HEK293 (cell line): ENCODE data around the gene ELF1.

Experiments
- CTCF ChIA-PET: fragments of 350-600 bp; formaldehyde crosslinking; extraction: SDS; loops from one replicate; lab custom pipeline; 2021; ENCODE audit warnings: antibody characterized with exemption; lab: Yijun Ruan, JAX
- POLR2A ChIA-PET: fragments of 300-600 bp; formaldehyde crosslinking; extraction: SDS; loops from one replicate; lab custom pipeline; 2020; ENCODE audit warnings: antibody characterized with exemption, inconsistent platforms; lab: Yijun Ruan, JAX
- H3K27ac ChIP-seq: fragments of 200-500 bp; sonication (Bioruptor generic); 2 replicates; pipeline ENCODE4 v1.5.1; 2014; ENCODE audit warnings: low read depth, low read length, control low read depth, inconsistent platforms; ENCODE audit errors: extremely low read depth
- H3K36me3 ChIP-seq, 2 experiments: fragments of 200-500 bp in 1 of 2; sonication (Bioruptor generic) in 1 of 2; 1 replicate in 1 of 2; 2 replicates in 1 of 2; pipeline ENCODE4 v1.5.1; 2014 to 2017; ENCODE audit warnings: inconsistent platforms in 2 of 2, low read length in 2 of 2; ENCODE audit not compliant: control insufficient read depth in 2 of 2, insufficient read depth in 1 of 2
- H3K4me1 ChIP-seq: fragments of 200-500 bp; sonication (Bioruptor generic); 2 replicates; pipeline ENCODE4 v1.5.1; 2014; ENCODE audit warnings: mild to moderate bottlenecking, low read length, inconsistent platforms; ENCODE audit not compliant: control insufficient read depth, insufficient read depth
- H3K4me3 ChIP-seq: 2 replicates; pipeline ENCODE4 v1.5.1; 2011; ENCODE audit warnings: low read depth, mild to moderate bottlenecking, control low read depth, low read length, moderate library complexity
- H3K9me3 ChIP-seq: fragments of 200-500 bp; sonication (Bioruptor generic); 2 replicates; pipeline ENCODE4 v1.5.1; 2014; ENCODE audit warnings: low read depth, low read length, inconsistent platforms; ENCODE audit not compliant: control insufficient read depth, insufficient read depth
- HOXD13 ChIP-seq: sonication (generic); formaldehyde crosslinking; IDR thresholded peaks from 2 replicates; pipeline ENCODE4 v1.8.0; 2022; ENCODE audit warnings: missing genetic modification reagents, borderline replicate concordance
- SP2 ChIP-seq: fragments of 450-650 bp; formaldehyde crosslinking; IDR thresholded peaks from 2 replicates; pipeline ENCODE4 v1.5.1; 2016; ENCODE audit warnings: missing biosample characterization, missing genetic modification characterization
- YY1 ChIP-seq: fragments of 450-650 bp; formaldehyde crosslinking; IDR thresholded peaks from 2 replicates; pipeline ENCODE4 v1.5.1; 2018; ENCODE audit warnings: missing biosample characterization, missing genetic modification characterization
- ZNF132 ChIP-seq: fragments of 450-650 bp; formaldehyde crosslinking; IDR thresholded peaks from 2 replicates; pipeline ENCODE4 v1.5.1; 2017; ENCODE audit warnings: missing biosample characterization, missing genetic modification characterization, borderline replicate concordance
- ZNF23 ChIP-seq: fragments of 450-650 bp; formaldehyde crosslinking; IDR thresholded peaks from 2 replicates; pipeline ENCODE4 v1.5.1; 2016; ENCODE audit warnings: missing biosample characterization, missing genetic modification characterization, borderline replicate concordance
- ZNF391 ChIP-seq: fragments of 450-650 bp; formaldehyde crosslinking; IDR thresholded peaks from 2 replicates; pipeline ENCODE4 v1.5.1; 2016; ENCODE audit warnings: low read depth, missing biosample characterization, missing genetic modification characterization, borderline replicate concordance
- ZNF473 ChIP-seq: fragments of 450-650 bp; formaldehyde crosslinking; IDR thresholded peaks from 2 replicates; pipeline ENCODE4 v1.5.1; 2017; ENCODE audit warnings: missing biosample characterization, missing genetic modification characterization
- ZNF596 ChIP-seq: fragments of 450-650 bp; IDR thresholded peaks from 2 replicates; pipeline ENCODE4 v1.5.0; 2018; ENCODE audit warnings: missing biosample characterization, mild to moderate bottlenecking, missing genetic modification characterization, moderate library complexity
- ZNF624 ChIP-seq: fragments of 450-650 bp; formaldehyde crosslinking; IDR thresholded peaks from 2 replicates; pipeline ENCODE4 v1.5.1; 2017; ENCODE audit warnings: missing biosample characterization, missing genetic modification characterization
- ZNF626 ChIP-seq: fragments of 450-650 bp; sonication (Bioruptor Pico); formaldehyde crosslinking; IDR thresholded peaks from 2 replicates; pipeline ENCODE4 v1.5.1; 2018; ENCODE audit warnings: missing biosample characterization, missing genetic modification characterization, inconsistent platforms
- ZNF660 ChIP-seq: fragments of 450-650 bp; IDR thresholded peaks from 2 replicates; pipeline ENCODE4 v1.5.1; 2018; ENCODE audit warnings: missing biosample characterization, mild to moderate bottlenecking, missing genetic modification characterization
- TF ChIP-seq, protein P1 (sequence below): fragments of 450-650 bp; formaldehyde crosslinking; IDR thresholded peaks from 2 replicates; pipeline ENCODE4 v1.5.1; 2017; ENCODE audit warnings: missing biosample characterization, mild to moderate bottlenecking, missing genetic modification characterization, moderate library complexity
- TF ChIP-seq, protein P2 (sequence below): fragments of 450-650 bp; formaldehyde crosslinking; IDR thresholded peaks from 2 replicates; pipeline ENCODE4 v1.5.1; 2016; ENCODE audit warnings: missing biosample characterization, missing genetic modification characterization
- TF ChIP-seq, protein P3 (sequence below): fragments of 450-650 bp; formaldehyde crosslinking; IDR thresholded peaks from 2 replicates; pipeline ENCODE4; 2016; ENCODE audit warnings: missing biosample characterization, missing genetic modification characterization
- TF ChIP-seq, protein P4 (sequence below): fragments of 450-650 bp; formaldehyde crosslinking; IDR thresholded peaks from 2 replicates; pipeline ENCODE4 v1.5.1; 2016; ENCODE audit warnings: missing biosample characterization, missing genetic modification characterization
- TF ChIP-seq, protein P5 (sequence below): fragments of 450-650 bp; formaldehyde crosslinking; IDR thresholded peaks from 2 replicates; pipeline ENCODE4 v1.5.1; 2016; ENCODE audit warnings: missing biosample characterization, missing genetic modification characterization

ELF1 gene

DNA sequence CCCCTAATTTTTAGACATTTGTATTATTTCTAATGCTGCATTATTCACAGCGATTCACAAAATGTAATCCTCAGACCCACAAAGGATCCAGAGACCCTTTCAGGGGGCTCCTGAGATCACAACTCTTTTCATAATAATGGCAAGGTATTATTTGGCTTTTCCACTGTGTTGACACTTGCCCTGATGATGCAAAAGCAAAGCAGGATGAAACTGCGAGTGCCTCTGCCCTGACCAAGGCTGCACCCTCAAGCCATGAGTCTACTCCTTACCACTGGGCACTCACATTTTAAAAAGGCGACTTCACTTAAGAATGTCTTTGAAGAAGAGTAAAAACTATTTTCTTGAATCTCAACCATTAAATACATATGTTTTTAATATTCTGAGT is 11.4 kb downstream of the ELF1 start:
- TF ChIP-seq YY1 (tag by site-specific recombination) (no peak), ZNF391 (tag by site-specific recombination) (no peak), ZNF626 (no peak), ZNF23 (tag by site-specific recombination) (no peak), SP2 (tag by site-specific recombination) (no peak), HOXD13 (CRISPR knock-in tag) (no peak), ZNF473 (no peak), ZNF660 (tag by site-specific recombination) (no peak), ZNF132 (tag by site-specific recombination) (no peak), ZNF596 (tag by site-specific recombination) (no peak), ZNF624 (tag by site-specific recombination) (no peak)
- TF ChIP-seq, protein P1, sequence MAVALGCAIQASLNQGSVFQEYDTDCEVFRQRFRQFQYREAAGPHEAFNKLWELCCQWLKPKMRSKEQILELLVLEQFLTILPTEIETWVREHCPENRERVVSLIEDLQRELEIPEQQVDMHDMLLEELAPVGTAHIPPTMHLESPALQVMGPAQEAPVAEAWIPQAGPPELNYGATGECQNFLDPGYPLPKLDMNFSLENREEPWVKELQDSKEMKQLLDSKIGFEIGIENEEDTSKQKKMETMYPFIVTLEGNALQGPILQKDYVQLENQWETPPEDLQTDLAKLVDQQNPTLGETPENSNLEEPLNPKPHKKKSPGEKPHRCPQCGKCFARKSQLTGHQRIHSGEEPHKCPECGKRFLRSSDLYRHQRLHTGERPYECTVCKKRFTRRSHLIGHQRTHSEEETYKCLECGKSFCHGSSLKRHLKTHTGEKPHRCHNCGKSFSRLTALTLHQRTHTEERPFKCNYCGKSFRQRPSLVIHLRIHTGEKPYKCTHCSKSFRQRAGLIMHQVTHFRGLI (tag by site-specific recombination) = no peak
- TF ChIP-seq, protein P2, sequence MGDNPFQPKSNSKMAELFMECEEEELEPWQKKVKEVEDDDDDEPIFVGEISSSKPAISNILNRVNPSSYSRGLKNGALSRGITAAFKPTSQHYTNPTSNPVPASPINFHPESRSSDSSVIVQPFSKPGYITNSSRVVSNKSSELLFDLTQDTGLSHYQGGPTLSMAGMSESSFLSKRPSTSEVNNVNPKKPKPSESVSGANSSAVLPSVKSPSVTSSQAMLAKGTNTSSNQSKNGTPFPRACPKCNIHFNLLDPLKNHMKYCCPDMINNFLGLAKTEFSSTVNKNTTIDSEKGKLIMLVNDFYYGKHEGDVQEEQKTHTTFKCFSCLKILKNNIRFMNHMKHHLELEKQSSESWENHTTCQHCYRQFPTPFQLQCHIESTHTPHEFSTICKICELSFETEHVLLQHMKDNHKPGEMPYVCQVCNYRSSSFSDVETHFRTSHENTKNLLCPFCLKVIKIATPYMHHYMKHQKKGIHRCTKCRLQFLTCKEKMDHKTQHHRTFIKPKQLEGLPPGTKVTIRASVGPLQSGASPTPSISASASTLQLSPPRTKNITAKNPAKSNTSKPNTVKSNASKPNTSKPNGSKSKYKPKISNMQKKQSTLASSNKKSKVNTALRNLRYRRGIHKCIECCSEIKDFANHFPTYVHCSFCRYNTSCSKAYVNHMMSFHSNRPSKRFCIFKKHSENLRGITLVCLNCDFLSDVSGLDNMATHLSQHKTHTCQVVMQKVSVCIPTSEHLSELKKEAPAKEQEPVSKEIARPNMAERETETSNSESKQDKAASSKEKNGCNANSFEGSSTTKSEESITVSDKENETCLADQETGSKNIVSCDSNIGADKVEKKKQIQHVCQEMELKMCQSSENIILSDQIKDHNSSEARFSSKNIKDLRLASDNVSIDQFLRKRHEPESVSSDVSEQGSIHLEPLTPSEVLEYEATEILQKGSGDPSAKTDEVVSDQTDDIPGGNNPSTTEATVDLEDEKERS (tag by site-specific recombination) = no peak
- TF ChIP-seq, protein P3, sequence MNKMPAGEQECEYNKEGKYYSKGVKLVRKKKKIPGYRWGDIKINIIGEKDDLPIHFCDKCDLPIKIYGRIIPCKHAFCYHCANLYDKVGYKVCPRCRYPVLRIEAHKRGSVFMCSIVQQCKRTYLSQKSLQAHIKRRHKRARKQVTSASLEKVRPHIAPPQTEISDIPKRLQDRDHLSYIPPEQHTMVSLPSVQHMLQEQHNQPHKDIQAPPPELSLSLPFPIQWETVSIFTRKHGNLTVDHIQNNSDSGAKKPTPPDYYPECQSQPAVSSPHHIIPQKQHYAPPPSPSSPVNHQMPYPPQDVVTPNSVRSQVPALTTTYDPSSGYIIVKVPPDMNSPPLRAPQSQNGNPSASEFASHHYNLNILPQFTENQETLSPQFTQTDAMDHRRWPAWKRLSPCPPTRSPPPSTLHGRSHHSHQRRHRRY (tag by site-specific recombination) = no peak
- TF ChIP-seq, protein P4, sequence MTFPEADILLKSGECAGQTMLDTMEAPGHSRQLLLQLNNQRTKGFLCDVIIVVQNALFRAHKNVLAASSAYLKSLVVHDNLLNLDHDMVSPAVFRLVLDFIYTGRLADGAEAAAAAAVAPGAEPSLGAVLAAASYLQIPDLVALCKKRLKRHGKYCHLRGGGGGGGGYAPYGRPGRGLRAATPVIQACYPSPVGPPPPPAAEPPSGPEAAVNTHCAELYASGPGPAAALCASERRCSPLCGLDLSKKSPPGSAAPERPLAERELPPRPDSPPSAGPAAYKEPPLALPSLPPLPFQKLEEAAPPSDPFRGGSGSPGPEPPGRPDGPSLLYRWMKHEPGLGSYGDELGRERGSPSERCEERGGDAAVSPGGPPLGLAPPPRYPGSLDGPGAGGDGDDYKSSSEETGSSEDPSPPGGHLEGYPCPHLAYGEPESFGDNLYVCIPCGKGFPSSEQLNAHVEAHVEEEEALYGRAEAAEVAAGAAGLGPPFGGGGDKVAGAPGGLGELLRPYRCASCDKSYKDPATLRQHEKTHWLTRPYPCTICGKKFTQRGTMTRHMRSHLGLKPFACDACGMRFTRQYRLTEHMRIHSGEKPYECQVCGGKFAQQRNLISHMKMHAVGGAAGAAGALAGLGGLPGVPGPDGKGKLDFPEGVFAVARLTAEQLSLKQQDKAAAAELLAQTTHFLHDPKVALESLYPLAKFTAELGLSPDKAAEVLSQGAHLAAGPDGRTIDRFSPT (tag by site-specific recombination) = no peak
- TF ChIP-seq, protein P5, sequence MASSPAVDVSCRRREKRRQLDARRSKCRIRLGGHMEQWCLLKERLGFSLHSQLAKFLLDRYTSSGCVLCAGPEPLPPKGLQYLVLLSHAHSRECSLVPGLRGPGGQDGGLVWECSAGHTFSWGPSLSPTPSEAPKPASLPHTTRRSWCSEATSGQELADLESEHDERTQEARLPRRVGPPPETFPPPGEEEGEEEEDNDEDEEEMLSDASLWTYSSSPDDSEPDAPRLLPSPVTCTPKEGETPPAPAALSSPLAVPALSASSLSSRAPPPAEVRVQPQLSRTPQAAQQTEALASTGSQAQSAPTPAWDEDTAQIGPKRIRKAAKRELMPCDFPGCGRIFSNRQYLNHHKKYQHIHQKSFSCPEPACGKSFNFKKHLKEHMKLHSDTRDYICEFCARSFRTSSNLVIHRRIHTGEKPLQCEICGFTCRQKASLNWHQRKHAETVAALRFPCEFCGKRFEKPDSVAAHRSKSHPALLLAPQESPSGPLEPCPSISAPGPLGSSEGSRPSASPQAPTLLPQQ (tag by site-specific recombination) = no peak
- TF ChIP-seq, all 188 proteins: peak for 0
- Histone ChIP-seq H3K4me3 (no peak overlapping the region), H3K9me3 (no peaks in the 10 kb centered on the region), H3K4me1 (peaks cover 3% of the 10 kb centered on the region; the same call in 1 of the 2 replicates), H3K27ac (no peak overlapping the region), H3K36me3 (no peaks in the 10 kb centered on the region; a peak in 1 of 3 replicates)
- ChIA-PET CTCF (interaction anchor here (0.6 to 1.3 kb wide), 2 partner anchors 34 to 1135 kb away, joined by 4 read pairs; no protein-coding TSS in a partner anchor), POLR2A (no interaction called here)
